DMS114 treated with DMSO at 0.1 percent for 48 hours (cell line): Measurements from ENCODE around the gene RAVER1.

Experiments
- DNase-seq: peaks from one replicate; lab custom pipeline; 2025; ENCODE audit not compliant: unreplicated experiment; lab: John Stamatoyannopoulos, UW

The RAVER1 gene

GRCh38 chr19:10271543-10272086 lies 61.7 kb downstream of the RAVER1 start:
- DNase-seq: no peak

DNA sequence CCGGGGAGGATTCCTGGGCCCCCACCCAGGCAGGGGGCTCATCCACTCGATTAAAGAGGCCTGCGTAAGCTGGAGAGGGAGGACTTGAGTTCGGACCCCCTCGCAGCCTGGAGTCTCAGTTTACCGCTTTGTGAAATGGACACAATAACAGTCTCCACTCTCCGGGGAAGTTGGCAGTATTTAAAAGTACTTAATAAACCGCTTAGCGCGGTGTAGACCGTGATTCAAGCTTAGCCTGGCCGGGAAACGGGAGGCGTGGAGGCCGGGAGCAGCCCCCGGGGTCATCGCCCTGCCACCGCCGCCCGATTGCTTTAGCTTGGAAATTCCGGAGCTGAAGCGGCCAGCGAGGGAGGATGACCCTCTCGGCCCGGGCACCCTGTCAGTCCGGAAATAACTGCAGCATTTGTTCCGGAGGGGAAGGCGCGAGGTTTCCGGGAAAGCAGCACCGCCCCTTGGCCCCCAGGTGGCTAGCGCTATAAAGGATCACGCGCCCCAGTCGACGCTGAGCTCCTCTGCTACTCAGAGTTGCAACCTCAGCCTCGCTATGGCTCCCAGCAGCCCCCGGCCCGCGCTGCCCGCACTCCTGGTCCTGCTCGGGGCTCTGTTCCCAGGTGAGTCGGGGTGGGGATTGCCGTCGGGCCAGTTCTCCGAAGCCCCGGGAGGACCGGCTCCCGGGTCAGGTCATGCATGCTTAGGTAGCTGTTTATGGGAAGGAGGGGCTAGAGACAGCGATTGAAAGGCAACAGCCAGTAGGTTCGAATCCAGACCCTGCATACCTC lies 62.5 kb downstream of the RAVER1 start, which contains the start of gene ICAM1:
ICAM1 (plus strand) TSS at position 505 of the 779 bp plus-strand sequence; CDS start at position 545, 40 bp downstream.
- DNase-seq: no peak

- DNase-seq: no peak
Measured at GRCh38 chr19:10270180-10270615, 63.1 kb downstream of the RAVER1 start.

- DNase-seq: peak; percentile 41
Measured at GRCh38 chr19:10269333-10270179, 63.8 kb downstream of the RAVER1 start.

DNA sequence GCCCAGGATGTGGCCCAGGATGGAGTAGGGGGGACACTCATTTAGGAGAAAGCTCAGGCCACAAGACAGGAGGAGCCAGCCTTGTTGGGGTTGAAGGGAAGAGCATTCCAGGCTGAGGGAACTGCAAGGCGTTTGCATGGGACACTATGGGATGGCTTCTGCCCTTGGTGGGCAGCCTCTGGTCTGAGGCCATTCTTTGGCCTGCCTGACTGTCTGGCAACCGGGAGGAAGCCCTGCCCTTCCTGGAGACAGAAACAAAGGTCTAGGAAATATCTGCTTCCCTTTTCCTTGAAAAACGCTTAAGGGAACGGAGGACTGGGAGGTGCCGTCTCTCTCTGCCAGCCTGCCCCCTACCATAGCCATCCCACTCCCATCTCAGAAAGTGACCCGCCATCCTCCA lies 65.3 kb downstream of the RAVER1 start:
- no peak for DNase-seq

GRCh38 chr19:10266706-10267105 lies 66.6 kb downstream of the RAVER1 start:
- no peak for DNase-seq
